H9 (cell line): ENCODE measurements around the gene RILPL1. TPM values are rescaled to one million over a fixed set of nuclear protein-coding genes. Genes with fewer than 3 reads are reported as not detected.

ENCODE experiments used
- DNase-seq: peaks from one replicate; pipeline ENCODE4 v3.0.0-alpha.2; 2017
- H2AFZ ChIP-seq: one replicate; pipeline ENCODE4 v1.6.1; 2013; ENCODE audit warnings: mild to moderate bottlenecking, low read length, control low read depth, moderate library complexity
- H2AK5ac ChIP-seq: 2 replicates; pipeline ENCODE4 v1.6.1; 2013; ENCODE audit warnings: low read length, control low read depth, mixed read lengths; ENCODE audit not compliant: insufficient read length
- H2BK120ac ChIP-seq: one replicate; pipeline ENCODE4 v1.6.1; 2013; ENCODE audit warnings: low read depth, mild to moderate bottlenecking, low read length, control low read depth, inconsistent platforms; ENCODE audit not compliant: poor library complexity, severe bottlenecking
- H2BK12ac ChIP-seq: 2 replicates; pipeline ENCODE4 v1.6.1; 2013; ENCODE audit warnings: low read length, control low read depth, mixed read lengths, low read depth; ENCODE audit not compliant: insufficient read length
- H2BK15ac ChIP-seq: 2 replicates; pipeline ENCODE4 v1.6.1; 2013; ENCODE audit warnings: low read depth, low read length, control low read depth
- H2BK20ac ChIP-seq: one replicate; pipeline ENCODE4 v1.6.1; 2013; ENCODE audit warnings: low read depth, mild to moderate bottlenecking, low read length, control low read depth, inconsistent platforms; ENCODE audit not compliant: poor library complexity, severe bottlenecking
- H2BK5ac ChIP-seq: 2 replicates; pipeline ENCODE4 v1.6.1; 2013; ENCODE audit warnings: low read length, control low read depth, mixed read lengths; ENCODE audit not compliant: insufficient read length
- H3K14ac ChIP-seq: 2 replicates; pipeline ENCODE4 v1.6.1; 2013; ENCODE audit warnings: low read length, control low read depth; ENCODE audit not compliant: insufficient read depth
- H3K18ac ChIP-seq: 2 replicates; pipeline ENCODE4 v1.6.1; 2013; ENCODE audit warnings: low read depth, mild to moderate bottlenecking, mixed read lengths, low read length, control low read depth; ENCODE audit not compliant: insufficient read length
- H3K23ac ChIP-seq: 2 replicates; pipeline ENCODE4 v1.6.1; 2013; ENCODE audit warnings: low read length, control low read depth, mixed read lengths, low read depth; ENCODE audit not compliant: insufficient read length
- H3K23me2 ChIP-seq: 2 replicates; pipeline ENCODE4 v1.6.1; 2013; ENCODE audit warnings: low read depth, mild to moderate bottlenecking, mixed read lengths, low read length, control low read depth; ENCODE audit not compliant: insufficient read length, poor library complexity, severe bottlenecking
- H3K27ac ChIP-seq: 2 replicates; pipeline ENCODE4 v1.5.1; 2013; ENCODE audit warnings: low read length, control low read depth, mixed read lengths, low read depth; ENCODE audit not compliant: insufficient read length
- H3K27me3 ChIP-seq: 2 replicates; pipeline ENCODE4 v1.6.1; 2013; ENCODE audit warnings: low read length, control low read depth, inconsistent platforms; ENCODE audit not compliant: insufficient read depth
- H3K4ac ChIP-seq: 2 replicates; pipeline ENCODE4 v1.6.1; 2013; ENCODE audit warnings: low read depth, mild to moderate bottlenecking, control low read depth, inconsistent platforms, low read length, moderate library complexity
- H3K4me1 ChIP-seq: 2 replicates; pipeline ENCODE4 v1.6.1; 2013; ENCODE audit warnings: low read length, control low read depth, inconsistent platforms; ENCODE audit not compliant: insufficient read depth
- H3K4me2 ChIP-seq: 2 replicates; pipeline ENCODE4 v1.6.1; 2013; ENCODE audit warnings: low read length, control low read depth, mixed read lengths; ENCODE audit not compliant: insufficient read length, insufficient read depth
- H3K56ac ChIP-seq: 2 replicates; pipeline ENCODE4 v1.6.1; 2013; ENCODE audit warnings: low read depth, mild to moderate bottlenecking, mixed read lengths, low read length, control low read depth; ENCODE audit not compliant: insufficient read length
- H3K79me1 ChIP-seq: 2 replicates; pipeline ENCODE4 v1.6.1; 2013; ENCODE audit warnings: low read depth, mild to moderate bottlenecking, moderate library complexity, low read length, control low read depth, inconsistent platforms; ENCODE audit not compliant: insufficient read depth, poor library complexity, severe bottlenecking
- H3K79me2 ChIP-seq: 2 replicates; pipeline ENCODE4 v1.6.1; 2013; ENCODE audit warnings: low read length, control low read depth, inconsistent platforms; ENCODE audit not compliant: insufficient read depth
- H3K9ac ChIP-seq: 2 replicates; pipeline ENCODE4 v1.6.1; 2013; ENCODE audit warnings: low read length, control low read depth, mixed read lengths; ENCODE audit not compliant: insufficient read length; ENCODE audit errors: extremely low read depth
- H3K9me3 ChIP-seq: one replicate; pipeline ENCODE4 v1.6.1; 2013; ENCODE audit warnings: low read depth, low read length, inconsistent platforms; ENCODE audit not compliant: control insufficient read depth
- H3T11ph ChIP-seq: one replicate; pipeline ENCODE4 v1.6.1; 2013; ENCODE audit warnings: mild to moderate bottlenecking, low read length, control low read depth, inconsistent platforms
- H4K20me1 ChIP-seq: one replicate; pipeline ENCODE4 v1.6.1; 2013; ENCODE audit not compliant: control insufficient read depth, insufficient read length, insufficient read depth
- H4K5ac ChIP-seq: 2 replicates; pipeline ENCODE4 v1.6.1; 2013; ENCODE audit warnings: low read depth, mild to moderate bottlenecking, mixed read lengths, low read length, control low read depth; ENCODE audit not compliant: insufficient read length
- H4K8ac ChIP-seq: replicated peaks from 2 replicates; pipeline ENCODE4 v1.6.1; 2013; ENCODE audit warnings: low read length, control low read depth, mixed read lengths, low read depth; ENCODE audit not compliant: insufficient read length
- H4K91ac ChIP-seq: 2 replicates; pipeline ENCODE4 v1.6.1; 2013; ENCODE audit warnings: low read depth, mild to moderate bottlenecking, moderate library complexity, mixed read lengths, low read length, control low read depth; ENCODE audit not compliant: insufficient read length
- H3K27ac Mint-ChIP-seq, 3 experiments: 2 replicates in 2 of 3; 3 replicates in 1 of 3; pipeline ENCODE4 v1.8.0; 2020 to 2021; ENCODE audit warnings: mixed read lengths in 3 of 3, mild to moderate bottlenecking in 1 of 3, moderate library complexity in 1 of 3
- H3K27me3 Mint-ChIP-seq: 2 replicates; pipeline ENCODE4 v1.8.0; 2021; ENCODE audit warnings: low read depth, mild to moderate bottlenecking, moderate library complexity, mixed read lengths
- H3K36me3 Mint-ChIP-seq, 3 experiments: 2 replicates in 2 of 3; 3 replicates in 1 of 3; pipeline ENCODE4 v1.8.0; 2020 to 2021; ENCODE audit warnings: low read depth in 3 of 3, mixed read lengths in 3 of 3; ENCODE audit not compliant: insufficient read depth in 1 of 3
- H3K4me1 Mint-ChIP-seq, 2 experiments: 2 replicates each; pipeline ENCODE4 v1.8.0; 2020; ENCODE audit warnings: mixed read lengths in 2 of 2
- H3K4me3 Mint-ChIP-seq, 2 experiments: 2 replicates in 1 of 2; 3 replicates in 1 of 2; pipeline ENCODE4 v1.8.0; 2020 to 2021; ENCODE audit warnings: mild to moderate bottlenecking in 2 of 2, mixed read lengths in 2 of 2, moderate library complexity in 1 of 2
- H3K9me3 Mint-ChIP-seq, 2 experiments: 2 replicates in 1 of 2; 3 replicates in 1 of 2; pipeline ENCODE4 v1.8.0; 2020; ENCODE audit warnings: mild to moderate bottlenecking in 2 of 2, mixed read lengths in 2 of 2, moderate library complexity in 1 of 2
- WGBS: extraction: QIAGEN DNeasy Blood & Tissue Kit; methylation state at CpG from one replicate; pipeline ENCODE4 v1.1.7; 2013; ENCODE audit warnings: missing lambda C conversion rate, low lambda C conversion rate, mixed read lengths; ENCODE audit not compliant: insufficient read length; ENCODE audit errors: extremely low coverage; 5-methylcytosine and 5-hydroxymethylcytosine counted together
- total RNA-seq: library from RNA; stranded (reverse); gene quantifications from 2 replicates; pipeline ENCODE4 v1.2.1, GENCODE V29; 2021
- TF ChIP-seq, protein P1 (sequence below): fragments of 200-600 bp; sonication (generic); conservative IDR thresholded peaks from 3 replicates; pipeline ENCODE4 v1.8.0; 2021; ENCODE audit warnings: antibody characterized with exemption, mild to moderate bottlenecking

RILPL1 gene
- total RNA-seq, 1 experiment from 2014 or later = 8.1 TPM

DNA sequence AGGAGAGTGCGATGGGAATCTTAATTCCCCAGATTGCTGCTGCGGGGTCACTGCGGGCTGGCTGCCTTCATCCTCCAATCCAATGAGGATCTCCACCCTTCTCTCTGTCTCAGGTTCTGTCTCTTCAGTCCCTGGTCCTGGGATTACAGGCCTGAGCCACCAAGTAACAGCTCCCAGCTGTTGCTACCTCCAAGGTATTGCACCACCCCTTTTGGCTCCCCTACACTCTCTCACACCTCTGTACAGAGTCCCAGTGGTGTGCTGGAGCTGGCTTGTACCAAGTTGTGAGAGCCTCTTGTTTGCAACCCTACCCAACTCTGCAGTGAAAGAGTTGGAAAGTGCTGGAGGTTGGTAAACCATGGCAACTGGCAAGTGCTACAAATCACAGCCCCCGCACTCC, 10.0 kb upstream of the RILPL1 start:
- peaks cover 26% of the 10 kb centered on the region for H3K27me3 Mint-ChIP-seq
- Histone ChIP-seq H3K4ac (no peak overlapping the region), H4K8ac (no peak overlapping the region), H3K79me2 (no peaks in the 10 kb centered on the region), H3K23me2 (no peaks in the 10 kb centered on the region), H4K20me1 (no peaks in the 10 kb centered on the region), H2BK20ac (no peak overlapping the region), H3K79me1 (no peaks in the 10 kb centered on the region), H3K14ac (no peak overlapping the region), H3K27me3 (no peaks in the 10 kb centered on the region), H2AK5ac (no peak overlapping the region), H3K23ac (no peak overlapping the region), H2BK15ac (no peak overlapping the region), H4K91ac (no peak overlapping the region), H2AFZ (no peak overlapping the region), H3K9me3 (no peaks in the 10 kb centered on the region), H3K4me2 (no peak overlapping the region), H3K27ac (no peak overlapping the region), H3K9ac (no peak overlapping the region), H2BK120ac (no peak overlapping the region), H3K4me1 (no peaks in the 10 kb centered on the region), H3K18ac (no peak overlapping the region), H3K56ac (no peak overlapping the region), H4K5ac (no peak overlapping the region), H2BK12ac (no peak overlapping the region), H2BK5ac (no peak overlapping the region), H3T11ph (no peak overlapping the region)
- H3K9me3 Mint-ChIP-seq = peaks cover 4 to 5% of the 10 kb centered on the region in 2 experiments; a peak in 4 of 5 replicates
- TF ChIP-seq, protein P1, sequence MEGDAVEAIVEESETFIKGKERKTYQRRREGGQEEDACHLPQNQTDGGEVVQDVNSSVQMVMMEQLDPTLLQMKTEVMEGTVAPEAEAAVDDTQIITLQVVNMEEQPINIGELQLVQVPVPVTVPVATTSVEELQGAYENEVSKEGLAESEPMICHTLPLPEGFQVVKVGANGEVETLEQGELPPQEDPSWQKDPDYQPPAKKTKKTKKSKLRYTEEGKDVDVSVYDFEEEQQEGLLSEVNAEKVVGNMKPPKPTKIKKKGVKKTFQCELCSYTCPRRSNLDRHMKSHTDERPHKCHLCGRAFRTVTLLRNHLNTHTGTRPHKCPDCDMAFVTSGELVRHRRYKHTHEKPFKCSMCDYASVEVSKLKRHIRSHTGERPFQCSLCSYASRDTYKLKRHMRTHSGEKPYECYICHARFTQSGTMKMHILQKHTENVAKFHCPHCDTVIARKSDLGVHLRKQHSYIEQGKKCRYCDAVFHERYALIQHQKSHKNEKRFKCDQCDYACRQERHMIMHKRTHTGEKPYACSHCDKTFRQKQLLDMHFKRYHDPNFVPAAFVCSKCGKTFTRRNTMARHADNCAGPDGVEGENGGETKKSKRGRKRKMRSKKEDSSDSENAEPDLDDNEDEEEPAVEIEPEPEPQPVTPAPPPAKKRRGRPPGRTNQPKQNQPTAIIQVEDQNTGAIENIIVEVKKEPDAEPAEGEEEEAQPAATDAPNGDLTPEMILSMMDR = no peak
- H3K4me1 Mint-ChIP-seq = no peaks in the 10 kb centered on the region; a peak in 1 of 4 replicates
- no peaks in the 10 kb centered on the region for H3K36me3 Mint-ChIP-seq
- no peak for DNase-seq
- no CpG with 5 or more reads among the region's 4 CpGs for WGBS
- H3K27ac Mint-ChIP-seq = no peak overlapping the region
- H3K4me3 Mint-ChIP-seq = no peak overlapping the region
